Measurements from ENCODE around the gene NVL.

DNA sequence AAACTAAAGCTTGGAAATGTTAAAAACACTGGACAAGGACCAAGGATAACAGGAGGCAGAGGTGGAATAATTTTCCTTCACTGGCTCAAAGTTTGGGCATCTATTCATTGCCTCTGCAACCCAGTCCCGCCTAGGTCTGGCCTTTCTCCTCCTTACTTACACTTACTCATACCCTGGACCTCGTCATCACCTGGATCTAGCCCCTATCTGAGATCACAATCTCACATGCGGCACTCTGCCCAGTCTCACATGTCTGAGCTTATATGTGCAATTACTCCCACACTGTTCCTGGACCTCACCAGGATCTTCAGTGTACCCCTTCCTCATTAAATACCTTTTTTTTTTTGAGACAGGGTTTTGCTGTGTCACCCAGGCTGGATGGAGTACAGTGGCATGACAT, 37.6 kb downstream of the NVL start:
- TF ChIP-seq, protein P1, sequence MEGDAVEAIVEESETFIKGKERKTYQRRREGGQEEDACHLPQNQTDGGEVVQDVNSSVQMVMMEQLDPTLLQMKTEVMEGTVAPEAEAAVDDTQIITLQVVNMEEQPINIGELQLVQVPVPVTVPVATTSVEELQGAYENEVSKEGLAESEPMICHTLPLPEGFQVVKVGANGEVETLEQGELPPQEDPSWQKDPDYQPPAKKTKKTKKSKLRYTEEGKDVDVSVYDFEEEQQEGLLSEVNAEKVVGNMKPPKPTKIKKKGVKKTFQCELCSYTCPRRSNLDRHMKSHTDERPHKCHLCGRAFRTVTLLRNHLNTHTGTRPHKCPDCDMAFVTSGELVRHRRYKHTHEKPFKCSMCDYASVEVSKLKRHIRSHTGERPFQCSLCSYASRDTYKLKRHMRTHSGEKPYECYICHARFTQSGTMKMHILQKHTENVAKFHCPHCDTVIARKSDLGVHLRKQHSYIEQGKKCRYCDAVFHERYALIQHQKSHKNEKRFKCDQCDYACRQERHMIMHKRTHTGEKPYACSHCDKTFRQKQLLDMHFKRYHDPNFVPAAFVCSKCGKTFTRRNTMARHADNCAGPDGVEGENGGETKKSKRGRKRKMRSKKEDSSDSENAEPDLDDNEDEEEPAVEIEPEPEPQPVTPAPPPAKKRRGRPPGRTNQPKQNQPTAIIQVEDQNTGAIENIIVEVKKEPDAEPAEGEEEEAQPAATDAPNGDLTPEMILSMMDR (IDR thresholded peaks at IDR 0.05): no peak
- no peak for TF ChIP-seq ZFX (IDR thresholded peaks at IDR 0.05; ENCODE audit: borderline replicate concordance)
